Kidney (tissue), 14 donors: Measurements from ENCODE around the gene SCLT1. TPM values are rescaled to one million over a fixed set of nuclear protein-coding genes. Genes with fewer than 3 reads are reported as not detected.

Experiments used
- DNase-seq, 5 donors: peaks; one replicate each; pipeline ENCODE4 v3.0.0-alpha.2; 2013 to 2020
- FAIRE-seq: peaks from 2 replicates; lab custom pipeline; 2012; peaks lifted over from hg19 to GRCh38; lab: Jason Lieb, UNC
- H3K27ac ChIP-seq, 2 donors: one replicate each; pipeline ENCODE4 v1.7.0; 2013; ENCODE audit warnings: low read depth in 2 of 2, low read length in 2 of 2, inconsistent platforms in 1 of 2
- H3K27me3 ChIP-seq: one replicate; pipeline ENCODE4 v1.7.1; 2013; ENCODE audit warnings: low read length, inconsistent platforms; ENCODE audit not compliant: control insufficient read depth, insufficient read depth
- H3K36me3 ChIP-seq, 3 donors: one replicate each; pipeline versions ENCODE4 v1.7.0 to v1.7.1; 2013; ENCODE audit warnings: low read length in 3 of 3, control low read depth in 1 of 3, inconsistent platforms in 1 of 3; ENCODE audit not compliant: insufficient read depth in 3 of 3, control insufficient read depth in 2 of 3
- H3K4me1 ChIP-seq, 3 donors: one replicate each; pipeline versions ENCODE4 v1.7.0 to v1.7.1; 2013; ENCODE audit warnings: low read length in 3 of 3, inconsistent platforms in 1 of 3, low read depth in 1 of 3; ENCODE audit not compliant: control insufficient read depth in 2 of 3, insufficient read depth in 2 of 3
- H3K4me3 ChIP-seq, 3 donors: one replicate each; pipeline versions ENCODE4 v1.7.0 to v1.8.1; 2013; ENCODE audit warnings: low read length in 3 of 3, control low read depth in 1 of 3, inconsistent platforms in 1 of 3
- H3K9ac ChIP-seq, 3 donors: one replicate each; pipeline versions ENCODE4 v1.7.0 to v1.7.1; 2013; ENCODE audit warnings: low read length in 3 of 3, control low read depth in 1 of 3, inconsistent platforms in 1 of 3
- H3K9me3 ChIP-seq, 3 donors: one replicate each; pipeline versions ENCODE4 v1.7.0 to v1.7.1; 2013; ENCODE audit warnings: low read length in 3 of 3, control low read depth in 1 of 3, inconsistent platforms in 1 of 3; ENCODE audit not compliant: control insufficient read depth in 2 of 3, insufficient read depth in 1 of 3
- CTCF ChIP-seq: IDR thresholded peaks from 3 replicates; pipeline ENCODE4 v1.5.1; 2012; ENCODE audit warnings: mild to moderate bottlenecking, moderate library complexity, borderline replicate concordance; ENCODE audit not compliant: insufficient read depth; ENCODE audit errors: extremely low read depth
- intact Hi-C: fragments of 100-400 bp; cut with DNase I; formaldehyde crosslinking; loops from one replicate; pipeline ENCODE4 v1.11.1; 2022
- polyA plus RNA-seq: library from polyadenylated mRNA; stranded (reverse); fragments of 350-450 nt; fragmentation: Illumina TruSeq; extraction: RNeasy Lipid Tissue Mini Kit (QIAGEN cat#74804); gene quantifications from one replicate; pipeline ENCODE4 v1.2.3, GENCODE V29; 2014; ENCODE audit warnings: low read depth, low replicate concordance; ENCODE audit not compliant: insufficient read depth
- total RNA-seq: library from RNA; stranded (reverse); fragmentation: NEBNext Ultra II Directional; extraction: Animal tissue kit (Norgen Biotek cat#: 25700); gene quantifications from one replicate; pipeline ENCODE4 v1.2.1, GENCODE V29; 2021
- donor health status: control.
- donor health status: control.
- donor health status: control.
- donor health status: control.
- donor health status: control.
- donor health status: DM: yes; HTN: yes; CAD: no.
- donor health status: Normal renal cell carcinoma (clear cell type).

SCLT1 gene
- total and polyA plus RNA-seq, 2 donors from 2014 or later = 3.0 to 16.0 TPM

GRCh38 chr4:129043523-129043922, 49.8 kb downstream of the SCLT1 start:
- H3K27me3 ChIP-seq = no peaks in the 10 kb centered on the region
- FAIRE-seq (peak; percentile 6), DNase-seq (no peak)
- no peaks in the 10 kb centered on the region for H3K4me1 ChIP-seq
- no peaks in the 10 kb centered on the region for H3K9me3 ChIP-seq
- no peak overlapping the region for H3K9ac ChIP-seq
- H3K27ac ChIP-seq = no peak overlapping the region
- H3K36me3 ChIP-seq = peaks cover 0 to 2% (median 0%) of the 10 kb centered on the region in 3 donors
- H3K4me3 ChIP-seq = no peak overlapping the region
- TF ChIP-seq CTCF = no peak
- intact Hi-C loops = no loop called here

- H3K27me3 ChIP-seq = no peaks in the 10 kb centered on the region
- H3K27ac ChIP-seq = no peak overlapping the region
- intact Hi-C loops = no loop called here
- DNase-seq (no peak), FAIRE-seq (no peak)
- H3K36me3 ChIP-seq = peaks cover 0 to 2% (median 0%) of the 10 kb centered on the region in 3 donors
- H3K4me3 ChIP-seq = no peak overlapping the region
- H3K9ac ChIP-seq = no peak overlapping the region
- no peaks in the 10 kb centered on the region for H3K9me3 ChIP-seq
- TF ChIP-seq CTCF = no peak
- no peaks in the 10 kb centered on the region for H3K4me1 ChIP-seq
Measured at GRCh38 chr4:129040471-129040870, 52.9 kb downstream of the SCLT1 start.

GRCh38 chr4:129037093-129037492, 56.2 kb downstream of the SCLT1 start:
- H3K4me3 ChIP-seq = no peak overlapping the region
- no peak overlapping the region for H3K27ac ChIP-seq
- H3K27me3 ChIP-seq = no peaks in the 10 kb centered on the region
- no peak for DNase-seq
- H3K9ac ChIP-seq = no peak overlapping the region
- TF ChIP-seq CTCF = no peak
- H3K4me1 ChIP-seq = no peaks in the 10 kb centered on the region
- intact Hi-C loops = no loop called here
- no peaks in the 10 kb centered on the region for H3K36me3 ChIP-seq
- no peak for FAIRE-seq
- H3K9me3 ChIP-seq = no peaks in the 10 kb centered on the region
